ENCODE data around the gene RAB33B. TPM values are rescaled to one million over a fixed set of nuclear protein-coding genes. Genes with fewer than 3 reads are reported as not detected.
A peak's percentile ranks its signal among the peaks of the same experiment; 100 is the strongest.
"Not testable (repeated sequence)": the region's sequence is repeated elsewhere in the genome, so short reads cannot be mapped to it uniquely, and the experiment has no call there.

Gene RAB33B
- polyA plus RNA-seq, 3 donors, result 5.8 to 8.1 (median 6.0) TPM

DNA sequence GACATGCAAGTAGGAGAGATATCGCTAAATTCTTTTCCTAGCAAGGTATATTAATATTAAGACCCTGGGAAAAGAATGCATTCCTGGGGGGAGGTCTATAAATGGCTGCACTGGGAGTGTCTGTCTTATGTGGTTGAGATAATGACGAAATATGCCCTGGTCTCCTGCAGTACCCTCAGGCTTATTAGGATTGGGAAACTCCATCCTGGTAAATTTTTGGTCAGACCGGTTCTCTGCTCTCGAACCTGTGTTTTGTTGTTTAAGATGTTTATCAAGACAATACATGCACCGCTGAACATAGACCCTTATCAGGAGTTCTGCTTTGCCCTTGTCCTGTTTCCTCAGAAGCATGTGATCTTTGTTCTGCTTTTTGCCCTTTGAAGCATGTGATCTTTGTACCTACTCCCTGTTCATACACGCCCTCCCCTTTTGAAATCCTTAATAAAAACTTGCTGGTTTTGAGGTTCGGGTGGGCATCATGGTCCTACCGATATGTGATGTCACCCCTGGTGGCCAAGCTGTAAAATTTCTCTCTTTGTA, 39.2 kb upstream of the RAB33B start:
- peaks cover 30% of the 10 kb centered on the region for H3K4me1 Mint-ChIP-seq
- H3K4me3 Mint-ChIP-seq; H3K36me3 ChIP-seq (replicated peaks in 1 of 2; ENCODE audit: control insufficient read depth in 1 of 2, insufficient read depth in 2 of 2, low read length in 2 of 2); H3K27me3 Mint-ChIP-seq (ENCODE audit: low read depth in 3 of 3); DNase-seq; intact Hi-C loops (cut with micrococcal nuclease); H4K20me1 ChIP-seq (ENCODE audit: insufficient read depth, low read length); H3K9ac ChIP-seq (ENCODE audit: insufficient read depth, low read length, poor library complexity, severe bottlenecking); H2AFZ ChIP-seq (ENCODE audit: insufficient read depth, low read depth, low read length, poor library complexity, severe bottlenecking); H3K4me3 ChIP-seq (replicated peaks in 1 of 3; ENCODE audit: low read depth in 2 of 3, low read length in 3 of 3); H3K79me2 ChIP-seq (ENCODE audit: insufficient read depth, low read length); H3K4me2 ChIP-seq (replicated peaks; ENCODE audit: extremely low read depth, low read length, poor library complexity, severe bottlenecking); H3K27me3 ChIP-seq (ENCODE audit: control insufficient read depth in 2 of 2, insufficient read depth in 2 of 2, low read length in 2 of 2): not testable (repeated sequence)
- Histone ChIP-seq H3K4me1 (ENCODE audit: control insufficient read depth in 1 of 2, insufficient read depth in 2 of 2, low read length in 2 of 2) (peaks cover 21% of the 10 kb centered on the region in 2 donors), H3K27ac (ENCODE audit: low read depth in 1 of 2, low read length in 2 of 2) (peak overlapping the region in 1 of 2 donors; percentile 17), H3K9me3 (replicated peaks in 1 of 2; ENCODE audit: control insufficient read depth in 1 of 2, insufficient read depth in 1 of 2, low read length in 2 of 2) (peaks cover 14 to 15% of the 10 kb centered on the region in 2 donors)
- H3K9me3 Mint-ChIP-seq, result peaks cover 11 to 29% (median 25%) of the 10 kb centered on the region in 7 donors
- peak overlapping the region in 5 of 7 donors; percentile 2 to 77 (median 72) for H3K27ac Mint-ChIP-seq
- 73% methylated on average over 2 of the region's 8 CpGs for WGBS (ENCODE audit: insufficient coverage)
- peaks cover 16 to 18% of the 10 kb centered on the region in 2 donors for H3K36me3 Mint-ChIP-seq

DNA sequence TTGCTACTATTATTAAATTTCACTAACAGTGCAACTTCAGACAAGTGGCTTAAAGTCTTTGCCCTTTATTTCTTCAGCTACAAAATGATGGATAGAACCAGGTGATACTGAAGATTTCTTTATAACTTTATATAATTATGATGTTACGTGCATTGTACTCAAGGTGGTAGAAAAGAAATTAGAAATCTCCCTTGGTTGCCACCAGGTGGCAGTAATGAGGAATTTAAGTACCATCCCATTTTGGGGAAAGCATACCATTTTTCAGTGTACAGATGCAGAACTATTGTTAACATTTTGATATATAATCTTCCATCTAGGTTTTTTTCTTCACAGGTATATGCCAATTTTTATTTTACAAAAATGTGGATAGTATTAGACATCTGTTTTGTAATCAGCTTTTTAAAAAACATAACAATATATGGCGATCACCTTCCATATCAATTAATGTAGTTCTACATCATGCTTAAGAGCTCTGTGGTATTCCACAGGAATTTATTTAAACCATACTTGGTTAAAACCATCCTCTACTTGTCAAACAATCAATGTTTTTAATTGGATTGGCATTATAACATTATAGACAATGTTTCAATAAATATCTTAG, 37.7 kb upstream of the RAB33B start:
- Histone ChIP-seq H3K4me2 (replicated peaks; ENCODE audit: extremely low read depth, low read length, poor library complexity, severe bottlenecking) (no peak overlapping the region), H2AFZ (ENCODE audit: insufficient read depth, low read depth, low read length, poor library complexity, severe bottlenecking) (no peak overlapping the region), H4K20me1 (ENCODE audit: insufficient read depth, low read length) (no peaks in the 10 kb centered on the region), H3K36me3 (replicated peaks in 1 of 2; ENCODE audit: control insufficient read depth in 1 of 2, insufficient read depth in 2 of 2, low read length in 2 of 2) (no peaks in the 10 kb centered on the region), H3K9ac (ENCODE audit: insufficient read depth, low read length, poor library complexity, severe bottlenecking) (no peak overlapping the region), H3K27me3 (ENCODE audit: control insufficient read depth in 2 of 2, insufficient read depth in 2 of 2, low read length in 2 of 2) (no peaks in the 10 kb centered on the region), H3K79me2 (ENCODE audit: insufficient read depth, low read length) (peaks cover 3% of the 10 kb centered on the region), H3K4me1 (ENCODE audit: control insufficient read depth in 1 of 2, insufficient read depth in 2 of 2, low read length in 2 of 2) (peaks cover 28 to 29% of the 10 kb centered on the region in 2 donors), H3K27ac (ENCODE audit: low read depth in 1 of 2, low read length in 2 of 2) (no peak overlapping the region), H3K4me3 (replicated peaks in 1 of 3; ENCODE audit: low read depth in 2 of 3, low read length in 3 of 3) (no peak overlapping the region), H3K9me3 (replicated peaks in 1 of 2; ENCODE audit: control insufficient read depth in 1 of 2, insufficient read depth in 1 of 2, low read length in 2 of 2) (peaks cover 14 to 15% of the 10 kb centered on the region in 2 donors)
- TF ChIP-seq, protein P1, sequence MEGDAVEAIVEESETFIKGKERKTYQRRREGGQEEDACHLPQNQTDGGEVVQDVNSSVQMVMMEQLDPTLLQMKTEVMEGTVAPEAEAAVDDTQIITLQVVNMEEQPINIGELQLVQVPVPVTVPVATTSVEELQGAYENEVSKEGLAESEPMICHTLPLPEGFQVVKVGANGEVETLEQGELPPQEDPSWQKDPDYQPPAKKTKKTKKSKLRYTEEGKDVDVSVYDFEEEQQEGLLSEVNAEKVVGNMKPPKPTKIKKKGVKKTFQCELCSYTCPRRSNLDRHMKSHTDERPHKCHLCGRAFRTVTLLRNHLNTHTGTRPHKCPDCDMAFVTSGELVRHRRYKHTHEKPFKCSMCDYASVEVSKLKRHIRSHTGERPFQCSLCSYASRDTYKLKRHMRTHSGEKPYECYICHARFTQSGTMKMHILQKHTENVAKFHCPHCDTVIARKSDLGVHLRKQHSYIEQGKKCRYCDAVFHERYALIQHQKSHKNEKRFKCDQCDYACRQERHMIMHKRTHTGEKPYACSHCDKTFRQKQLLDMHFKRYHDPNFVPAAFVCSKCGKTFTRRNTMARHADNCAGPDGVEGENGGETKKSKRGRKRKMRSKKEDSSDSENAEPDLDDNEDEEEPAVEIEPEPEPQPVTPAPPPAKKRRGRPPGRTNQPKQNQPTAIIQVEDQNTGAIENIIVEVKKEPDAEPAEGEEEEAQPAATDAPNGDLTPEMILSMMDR (IDR thresholded peaks at IDR 0.05), result peak; percentile 84
- H3K4me1 Mint-ChIP-seq, result peaks cover 44% of the 10 kb centered on the region
- peak; percentile 35 to 47 (median 42) for DNase-seq
- no CpG with 5 or more reads among the region's 2 CpGs for WGBS (ENCODE audit: insufficient coverage)
- intact Hi-C loops (cut with micrococcal nuclease), result no loop called here
- H3K4me3 Mint-ChIP-seq, result no peak overlapping the region
- peaks cover 17 to 18% of the 10 kb centered on the region in 2 donors for H3K36me3 Mint-ChIP-seq
- H3K27ac Mint-ChIP-seq, result no peak overlapping the region
- peaks cover 11 to 31% (median 26%) of the 10 kb centered on the region in 7 donors for H3K9me3 Mint-ChIP-seq
- H3K27me3 Mint-ChIP-seq (ENCODE audit: low read depth in 3 of 3), result no peaks in the 10 kb centered on the region

Data from CD14-positive monocyte (primary cell).